Measurements from ENCODE around the gene FAM107B.
A peak's percentile ranks its signal among the peaks of the same experiment; 100 is the strongest.

The FAM107B gene

DNA sequence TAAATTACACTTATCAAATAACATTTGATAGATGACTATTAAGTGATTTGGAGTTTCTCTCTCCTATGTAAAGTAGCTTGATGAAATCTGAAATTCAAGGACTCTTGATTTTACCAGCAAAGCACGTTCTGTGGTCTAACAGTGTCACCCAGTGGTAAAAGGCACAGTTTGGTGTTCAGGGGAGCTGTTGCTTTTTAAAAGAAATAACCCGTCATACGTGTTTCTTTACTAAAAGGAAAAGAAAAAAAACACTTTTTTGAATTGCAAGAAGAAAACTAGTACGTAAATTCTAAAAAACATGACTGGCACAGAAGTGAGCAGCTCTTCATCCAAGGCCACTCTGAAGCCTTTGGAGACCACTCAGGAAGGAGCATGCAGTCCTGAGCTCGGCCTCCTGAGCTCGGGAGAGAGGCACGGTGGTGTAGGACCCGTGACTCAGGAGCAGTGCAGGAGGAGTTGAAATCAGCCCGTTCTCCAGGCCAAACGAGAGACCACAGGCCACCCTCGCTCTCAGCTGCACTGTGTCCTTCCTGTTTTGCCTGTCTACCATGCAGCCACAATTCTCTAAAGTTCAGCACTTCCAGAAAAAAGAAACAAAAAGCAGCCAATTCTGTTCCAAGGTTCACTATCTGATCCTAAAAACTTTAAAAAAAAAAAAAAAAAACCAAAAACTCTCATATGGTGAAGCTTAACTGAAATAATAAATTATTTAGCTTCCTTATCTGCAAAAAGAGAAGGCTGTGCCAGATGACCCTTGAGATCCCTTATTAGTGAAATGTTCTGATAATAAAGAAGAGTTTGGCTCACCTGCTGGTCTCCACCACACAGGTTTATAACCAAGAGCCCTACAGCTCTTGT is 231.4 kb downstream of the FAM107B start:
- no peak for DNase-seq

DNA sequence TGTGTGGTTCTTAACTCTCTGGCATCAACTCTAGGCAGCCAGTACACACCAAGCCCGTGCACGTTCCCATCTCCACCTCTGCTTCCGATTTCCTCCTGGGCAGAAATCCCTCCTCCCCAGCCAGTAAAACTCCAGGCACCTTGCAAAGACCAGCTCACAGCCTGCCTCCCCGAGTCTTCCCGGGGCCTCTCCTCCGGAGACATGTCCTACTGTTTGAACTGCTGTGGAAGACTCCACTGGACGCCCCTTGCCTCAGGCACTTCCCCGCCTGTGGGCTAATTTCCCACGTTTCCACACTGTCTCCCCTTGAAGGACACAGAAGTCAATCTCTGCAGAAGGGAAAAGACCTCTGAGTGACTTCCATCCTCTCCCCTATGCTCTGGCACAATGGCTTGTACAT is 233.3 kb downstream of the FAM107B start:
- Mint-ChIP-seq H3K4me1 (peaks cover 75% of the 10 kb centered on the region), H3K27ac (peak overlapping the region in 1 of 2 donors; percentile 31), H3K9me3 (no peaks in the 10 kb centered on the region), H3K4me3 (no peak overlapping the region), H3K27me3 (no peaks in the 10 kb centered on the region)
- ATAC-seq (no peak), DNase-seq (no peak)

More for the DNA sequence above, 231.4 kb downstream of the FAM107B start:
- peaks cover 86% of the 10 kb centered on the region for H3K4me1 Mint-ChIP-seq
- H3K27me3 Mint-ChIP-seq = no peaks in the 10 kb centered on the region
- H3K4me3 Mint-ChIP-seq = peak overlapping the region; percentile 51 to 57
- peak; percentile 78 for ATAC-seq
- H3K9me3 Mint-ChIP-seq = no peaks in the 10 kb centered on the region
- H3K27ac Mint-ChIP-seq = peak overlapping the region; percentile 65 to 84

DNA sequence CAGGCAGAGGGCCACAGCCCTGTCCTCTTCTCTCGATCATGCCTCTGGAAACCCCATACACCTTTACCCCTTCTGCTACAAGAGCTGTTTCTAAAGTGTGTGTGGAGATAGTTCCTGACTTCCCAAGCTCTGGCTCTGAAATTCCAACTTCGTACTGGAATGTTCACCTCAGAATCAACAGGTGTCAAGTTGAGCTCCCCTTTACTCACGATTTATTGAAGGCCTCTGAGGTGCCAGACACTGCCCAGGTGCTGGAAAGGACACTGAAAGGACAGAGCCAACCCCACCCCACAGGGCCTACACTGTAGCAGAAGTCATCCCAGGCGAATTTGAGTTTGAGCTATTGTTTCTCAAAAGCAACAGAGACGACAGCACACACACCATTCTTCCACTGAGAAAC is 234.1 kb downstream of the FAM107B start:
- Mint-ChIP-seq H3K4me3 (no peak overlapping the region), H3K9me3 (no peaks in the 10 kb centered on the region), H3K4me1 (peaks cover 70% of the 10 kb centered on the region), H3K27ac (peak overlapping the region; percentile 23 to 43), H3K27me3 (no peaks in the 10 kb centered on the region)
- ATAC-seq (no peak), DNase-seq (no peak)

DNA sequence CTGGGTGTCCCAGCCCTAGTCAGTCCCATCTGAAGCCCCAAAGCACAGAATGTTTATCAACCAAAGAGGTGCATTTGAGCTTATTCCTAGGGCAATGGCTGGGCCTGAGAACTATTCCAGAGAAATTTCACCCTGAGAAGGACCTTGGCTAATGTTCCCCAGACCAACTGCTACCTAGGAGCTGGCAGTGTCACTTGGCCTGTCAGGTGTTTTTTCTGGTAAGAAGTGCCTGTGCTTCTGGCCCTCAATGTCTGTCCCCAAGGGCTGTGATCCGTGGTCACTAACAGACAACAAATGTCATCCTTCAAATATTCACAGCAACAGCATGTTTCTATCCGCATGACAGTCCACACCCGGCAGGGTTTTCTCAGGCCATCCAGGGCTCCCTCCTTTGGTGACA is 234.6 kb downstream of the FAM107B start:
- Mint-ChIP-seq H3K27me3 (no peaks in the 10 kb centered on the region), H3K9me3 (no peaks in the 10 kb centered on the region), H3K27ac (peak overlapping the region; percentile 57 to 90), H3K4me1 (peaks cover 65% of the 10 kb centered on the region), H3K4me3 (no peak overlapping the region)
- ATAC-seq = no peak
- DNase-seq = no peak

DNA sequence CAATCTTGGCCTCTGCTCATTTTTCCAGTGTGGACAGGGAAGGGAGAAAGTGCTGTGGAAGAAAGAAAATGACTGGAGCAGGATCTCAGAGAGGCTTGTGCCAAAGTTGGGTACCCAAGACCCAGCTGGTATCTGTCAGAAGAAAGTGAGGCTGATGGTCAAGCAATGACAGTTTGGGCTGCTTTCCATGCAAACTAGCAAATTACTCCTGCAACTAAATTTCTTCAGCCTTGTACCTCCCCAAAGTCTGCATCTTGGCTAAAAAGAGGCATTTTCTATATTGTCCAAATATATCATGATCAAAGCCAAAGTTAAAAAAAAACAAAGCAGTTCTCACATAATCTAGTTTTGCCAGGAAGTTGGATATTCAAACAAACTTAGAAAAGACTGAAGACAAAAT is 235.5 kb downstream of the FAM107B start:
- peak overlapping the region in 1 of 2 donors; percentile 27 for H3K27ac Mint-ChIP-seq
- peaks cover 64% of the 10 kb centered on the region for H3K4me1 Mint-ChIP-seq
- DNase-seq = no peak
- H3K27me3 Mint-ChIP-seq = no peaks in the 10 kb centered on the region
- H3K9me3 Mint-ChIP-seq = no peaks in the 10 kb centered on the region
- no peak for ATAC-seq
- H3K4me3 Mint-ChIP-seq = no peak overlapping the region

DNA sequence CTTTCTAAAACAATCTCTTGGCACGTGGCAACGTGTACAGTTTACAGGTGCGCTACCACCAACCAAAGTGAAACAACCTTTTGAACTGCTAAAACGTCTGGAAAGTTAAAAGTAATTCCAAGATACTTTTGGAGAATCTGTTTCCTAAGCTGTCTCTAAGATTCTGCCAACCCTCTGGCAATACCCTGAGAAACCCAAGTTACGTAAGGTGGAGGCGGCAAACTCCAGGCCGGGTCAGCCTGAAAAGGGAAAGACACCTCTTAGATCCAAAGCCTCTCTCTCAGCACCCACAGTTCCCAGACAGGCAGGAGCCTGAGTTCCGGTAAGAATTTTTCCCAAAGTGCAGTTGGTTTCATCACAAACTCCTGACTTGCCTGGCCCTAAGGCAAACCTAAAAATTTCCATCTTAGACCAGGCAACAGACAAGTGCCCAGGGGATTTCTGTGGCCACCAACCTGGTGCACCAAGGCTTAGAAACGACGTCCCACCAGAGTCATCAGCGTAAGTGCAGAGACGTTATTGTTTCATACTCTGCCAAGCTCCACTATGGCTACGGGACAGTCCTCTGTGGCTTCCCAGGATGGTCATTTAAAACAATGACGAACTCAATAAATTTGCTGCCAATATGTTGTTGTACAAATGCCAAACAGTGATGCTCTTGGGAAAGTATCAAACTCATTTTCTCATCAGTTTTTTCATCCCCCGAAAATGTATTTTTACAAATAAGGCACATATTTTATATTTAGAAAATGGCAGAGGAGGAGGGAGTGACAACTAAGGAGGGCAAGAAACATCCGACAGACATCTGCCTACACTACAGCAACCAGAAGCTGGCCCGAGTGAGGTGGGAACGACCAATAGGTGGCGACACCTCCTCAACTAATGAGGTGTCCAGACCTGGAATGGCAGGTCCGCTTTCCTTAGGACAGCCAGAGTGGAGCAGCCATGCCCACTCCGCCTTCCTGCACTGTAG is 238.2 kb downstream of the FAM107B start:
- H3K27me3 Mint-ChIP-seq = no peaks in the 10 kb centered on the region
- DNase-seq = no peak
- peaks cover 68% of the 10 kb centered on the region for H3K4me1 Mint-ChIP-seq
- no peaks in the 10 kb centered on the region for H3K9me3 Mint-ChIP-seq
- ATAC-seq = no peak
- H3K27ac Mint-ChIP-seq = no peak overlapping the region
- H3K4me3 Mint-ChIP-seq = no peak overlapping the region

DNA sequence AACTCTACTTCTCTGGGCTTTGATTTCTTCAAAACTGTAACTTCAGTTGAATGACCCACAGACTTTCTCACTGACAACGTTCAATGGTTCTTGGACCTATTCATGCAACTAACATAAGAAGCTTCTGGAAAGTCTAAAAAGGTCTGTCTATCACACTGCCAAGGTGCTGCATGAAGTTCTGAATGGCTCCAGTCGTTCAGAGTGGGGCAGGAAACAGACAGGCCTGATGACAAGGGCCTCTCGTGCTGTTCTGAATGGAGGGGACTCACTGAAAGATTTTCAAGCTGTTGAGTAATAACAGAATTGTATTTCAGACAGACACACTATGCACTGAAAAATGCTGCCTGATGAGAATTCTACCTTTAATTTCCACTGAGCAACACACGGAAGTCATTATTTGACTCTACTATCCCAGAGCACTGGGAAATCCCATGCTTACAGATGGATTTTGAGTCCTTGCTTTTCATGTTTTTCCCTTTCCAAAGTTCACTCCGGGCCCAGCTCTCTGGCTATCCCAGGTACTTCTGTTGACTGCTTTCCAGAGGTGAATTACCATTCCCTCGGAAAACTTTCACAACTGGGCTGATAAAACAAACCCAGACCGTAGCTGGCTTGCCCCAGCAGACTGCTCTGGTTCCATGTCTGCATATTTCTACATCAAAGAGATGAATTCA is 239.1 kb downstream of the FAM107B start:
- Mint-ChIP-seq H3K27ac (peak overlapping the region in 1 of 2 donors; percentile 57), H3K27me3 (no peaks in the 10 kb centered on the region), H3K4me3 (no peak overlapping the region), H3K4me1 (peaks cover 68% of the 10 kb centered on the region), H3K9me3 (no peaks in the 10 kb centered on the region)
- no peak for DNase-seq
- peak; percentile 59 for ATAC-seq

DNA sequence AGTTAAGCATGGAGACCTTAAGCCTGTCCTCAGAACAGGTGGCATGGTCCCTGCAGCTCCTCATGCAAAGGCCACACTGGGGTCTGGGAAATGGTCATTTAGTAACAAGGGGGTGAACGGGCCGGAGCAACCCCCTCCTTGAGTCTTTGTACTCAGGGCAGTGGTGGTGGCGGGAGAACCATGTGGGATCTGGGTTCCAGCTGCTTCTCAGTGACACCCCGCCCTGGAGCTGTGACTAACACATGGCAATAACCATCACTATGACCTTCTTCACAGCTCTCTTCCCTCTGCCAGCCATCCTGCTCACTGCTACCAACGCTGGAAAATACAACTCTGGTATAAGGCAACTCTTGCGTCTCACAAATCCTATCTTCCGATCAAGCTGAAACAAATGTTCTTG is 240.5 kb downstream of the FAM107B start:
- ATAC-seq (no peak), DNase-seq (no peak)
- no peak overlapping the region for H3K4me3 Mint-ChIP-seq
- no peaks in the 10 kb centered on the region for H3K9me3 Mint-ChIP-seq
- peak overlapping the region in 1 of 2 donors; percentile 13 for H3K27ac Mint-ChIP-seq
- no peaks in the 10 kb centered on the region for H3K27me3 Mint-ChIP-seq
- peaks cover 68% of the 10 kb centered on the region for H3K4me1 Mint-ChIP-seq

DNA sequence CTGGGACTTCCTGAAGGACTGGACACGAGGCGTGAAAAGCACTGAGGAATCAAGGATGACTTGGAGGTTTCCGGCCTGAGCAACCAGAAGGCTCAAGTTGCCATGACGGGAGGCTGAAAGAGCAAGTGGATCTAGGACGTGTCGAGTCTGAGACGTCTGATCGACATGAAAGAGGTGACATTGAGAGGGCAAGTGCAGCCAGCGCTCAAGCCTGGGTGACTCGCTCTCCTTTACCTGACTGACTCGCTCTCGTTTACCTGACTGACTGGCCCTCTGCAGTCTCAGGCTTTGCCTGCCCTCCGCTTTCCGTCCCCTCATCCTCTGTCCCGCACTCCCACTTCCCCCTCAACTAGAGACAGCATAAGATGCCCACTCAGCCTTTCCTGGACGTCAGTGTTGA is 241.4 kb downstream of the FAM107B start:
- peak overlapping the region in 1 of 2 donors; percentile 43 for H3K27ac Mint-ChIP-seq
- H3K4me1 Mint-ChIP-seq = peaks cover 75% of the 10 kb centered on the region

DNA sequence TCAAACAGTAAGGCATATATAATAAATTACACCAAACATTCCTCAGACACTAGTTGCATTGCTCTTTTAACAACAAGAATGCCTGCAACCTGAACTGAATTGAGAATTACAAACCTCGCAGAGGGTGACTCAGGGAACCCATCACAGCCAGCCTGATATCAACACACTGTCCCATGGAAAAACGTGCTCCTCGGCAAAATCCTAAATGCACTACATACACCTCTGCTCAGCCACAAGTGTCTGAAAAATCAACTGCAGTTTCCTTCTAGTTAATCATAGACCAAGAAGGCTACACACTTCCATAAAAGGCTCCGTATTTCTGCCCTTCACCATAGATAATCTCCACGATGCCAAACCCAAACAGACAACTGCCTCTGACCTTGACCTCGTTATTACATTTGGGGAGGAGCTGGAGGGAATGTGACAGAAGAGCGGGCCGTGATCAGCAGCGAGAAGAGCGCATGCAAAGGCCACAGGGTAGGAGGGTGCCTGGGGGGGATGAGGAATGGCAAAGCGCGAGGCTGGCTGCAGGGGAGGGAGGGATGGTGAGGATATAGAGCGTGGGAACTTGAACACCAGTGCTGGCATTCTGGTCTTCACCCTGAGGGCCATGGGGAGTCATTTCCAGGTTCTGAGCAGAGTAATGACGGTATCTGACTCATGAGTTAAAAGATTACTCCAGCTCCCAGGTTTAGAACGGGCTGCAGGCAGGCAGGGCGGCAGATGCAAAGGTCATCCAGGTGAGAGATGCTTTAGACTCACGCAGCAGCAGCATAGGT is 242.0 kb downstream of the FAM107B start:
- no peak overlapping the region for H3K4me3 Mint-ChIP-seq
- ATAC-seq = no peak
- H3K9me3 Mint-ChIP-seq = no peaks in the 10 kb centered on the region

More for the DNA sequence above, 241.4 kb downstream of the FAM107B start:
- no peak for DNase-seq
- Mint-ChIP-seq H3K4me3 (no peak overlapping the region), H3K9me3 (no peaks in the 10 kb centered on the region), H3K27me3 (no peaks in the 10 kb centered on the region)
- ATAC-seq = no peak

DNA sequence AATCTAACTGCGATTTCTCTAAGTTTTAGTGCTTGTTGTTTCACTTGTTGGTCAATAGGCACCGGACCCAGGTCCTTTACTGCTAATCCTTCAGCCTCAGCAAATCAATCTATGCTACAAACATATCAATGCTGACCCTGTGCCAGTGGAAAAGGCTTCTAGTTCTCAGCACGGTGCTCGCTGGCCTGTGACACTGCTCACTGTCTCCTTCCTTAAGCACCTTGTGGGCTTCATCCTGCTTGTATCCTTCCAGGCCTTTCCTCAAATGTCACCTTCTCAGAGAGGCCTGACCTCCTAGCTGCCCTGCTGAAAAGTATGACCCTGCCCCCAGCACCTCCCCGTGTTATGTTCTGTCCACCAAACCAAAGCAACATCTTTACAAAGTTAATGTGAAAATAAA is 242.7 kb downstream of the FAM107B start:
- Mint-ChIP-seq H3K27ac (peak overlapping the region in 1 of 2 donors; percentile 20), H3K27me3 (no peaks in the 10 kb centered on the region), H3K4me3 (no peak overlapping the region), H3K4me1 (peaks cover 83% of the 10 kb centered on the region), H3K9me3 (no peaks in the 10 kb centered on the region)
- DNase-seq (no peak), ATAC-seq (no peak)

More for the DNA sequence above, 242.0 kb downstream of the FAM107B start:
- H3K4me1 Mint-ChIP-seq = peaks cover 81% of the 10 kb centered on the region
- no peaks in the 10 kb centered on the region for H3K27me3 Mint-ChIP-seq
- peak overlapping the region in 1 of 2 donors; percentile 11 for H3K27ac Mint-ChIP-seq
- no peak for DNase-seq

DNA sequence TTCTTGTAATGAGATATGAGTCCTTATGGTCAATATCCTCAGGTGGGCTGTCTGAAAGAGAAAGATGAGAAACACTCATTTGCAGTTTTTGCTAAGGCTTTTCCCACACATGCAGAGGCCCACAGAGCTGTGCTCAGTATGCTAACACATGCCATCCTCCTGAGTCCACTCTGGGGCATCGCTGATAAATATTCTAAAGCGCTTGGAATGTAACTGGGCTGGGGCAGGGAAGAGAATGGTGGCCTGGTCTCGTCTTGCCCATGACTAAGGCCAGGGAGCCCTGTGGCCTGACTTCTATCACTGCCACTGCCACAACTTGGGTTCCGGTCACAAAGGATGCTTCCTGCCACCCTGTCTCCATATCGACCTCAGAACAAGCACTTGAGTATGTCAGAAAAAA is 244.2 kb downstream of the FAM107B start:
- H3K4me3 Mint-ChIP-seq = no peak overlapping the region
- peak overlapping the region in 1 of 2 donors; percentile 7 for H3K27ac Mint-ChIP-seq
- H3K4me1 Mint-ChIP-seq = peaks cover 95% of the 10 kb centered on the region
- no peaks in the 10 kb centered on the region for H3K27me3 Mint-ChIP-seq
- no peaks in the 10 kb centered on the region for H3K9me3 Mint-ChIP-seq
- ATAC-seq (peak; percentile 13), DNase-seq (no peak)

DNA sequence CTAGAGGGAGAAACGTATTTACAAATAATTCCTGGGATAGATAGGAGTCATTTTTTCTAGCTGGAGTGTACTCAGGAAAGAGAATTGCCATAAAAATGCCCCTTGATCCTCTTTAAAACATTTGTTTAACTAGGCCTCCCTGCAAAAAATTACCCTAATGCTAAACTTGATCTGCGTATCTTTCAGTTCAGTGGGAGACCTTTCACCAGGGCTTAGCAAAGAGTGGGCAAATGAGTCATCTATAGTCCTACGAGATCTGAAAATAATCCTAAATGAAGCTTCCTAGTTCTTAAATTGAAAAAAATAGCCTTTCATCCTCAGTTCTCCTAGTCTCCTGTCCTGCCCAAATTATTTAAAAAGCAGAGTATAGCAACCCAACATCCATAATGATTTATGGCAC is 245.3 kb downstream of the FAM107B start:
- H3K4me1 Mint-ChIP-seq = peaks cover 93% of the 10 kb centered on the region
- peak overlapping the region in 1 of 2 donors; percentile 80 for H3K27ac Mint-ChIP-seq
- H3K27me3 Mint-ChIP-seq = no peaks in the 10 kb centered on the region
- H3K9me3 Mint-ChIP-seq = no peaks in the 10 kb centered on the region
- H3K4me3 Mint-ChIP-seq = peak overlapping the region; percentile 51 to 74
- ATAC-seq = no peak
- DNase-seq = no peak

DNA sequence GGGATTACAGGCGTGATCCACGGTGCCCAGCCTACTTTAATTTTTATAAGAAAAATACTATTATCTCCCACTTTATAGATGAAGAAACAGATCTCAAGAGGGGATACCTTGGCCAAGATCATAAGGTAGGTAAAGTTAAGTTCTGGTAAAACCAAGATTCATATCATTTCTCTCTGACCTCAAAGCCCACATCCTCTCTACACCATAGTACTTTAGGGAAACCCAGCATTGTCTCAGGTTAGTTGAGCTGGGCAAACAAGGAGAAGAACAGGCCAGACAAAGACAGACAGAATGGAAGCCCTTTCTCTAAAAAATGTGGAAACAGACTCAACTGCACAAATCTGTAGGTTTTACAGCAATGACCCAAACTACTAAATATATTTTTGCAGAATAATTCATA is 246.2 kb downstream of the FAM107B start:
- Mint-ChIP-seq H3K9me3 (no peaks in the 10 kb centered on the region), H3K27me3 (no peaks in the 10 kb centered on the region), H3K4me1 (peaks cover 93% of the 10 kb centered on the region), H3K4me3 (peak overlapping the region; percentile 51 to 74), H3K27ac (peak overlapping the region; percentile 62 to 80)
- DNase-seq = no peak
- ATAC-seq = peak; percentile 94
